PC-9 (cell line): Measurements from ENCODE around the gene SPSB4.

Source experiments
- CTCF ChIP-seq: fragments of 200-600 bp; sonication (generic); conservative IDR thresholded peaks from 2 replicates; pipeline ENCODE4 v1.6.1; 2017; ENCODE audit warnings: mixed run types, antibody characterized with exemption, mild to moderate bottlenecking, moderate library complexity
- EZH2 ChIP-seq: fragments of 200-600 bp; sonication (generic); IDR thresholded peaks from 2 replicates; pipeline ENCODE4 v1.8.0; 2017; ENCODE audit warnings: antibody characterized with exemption, low read depth

DNA sequence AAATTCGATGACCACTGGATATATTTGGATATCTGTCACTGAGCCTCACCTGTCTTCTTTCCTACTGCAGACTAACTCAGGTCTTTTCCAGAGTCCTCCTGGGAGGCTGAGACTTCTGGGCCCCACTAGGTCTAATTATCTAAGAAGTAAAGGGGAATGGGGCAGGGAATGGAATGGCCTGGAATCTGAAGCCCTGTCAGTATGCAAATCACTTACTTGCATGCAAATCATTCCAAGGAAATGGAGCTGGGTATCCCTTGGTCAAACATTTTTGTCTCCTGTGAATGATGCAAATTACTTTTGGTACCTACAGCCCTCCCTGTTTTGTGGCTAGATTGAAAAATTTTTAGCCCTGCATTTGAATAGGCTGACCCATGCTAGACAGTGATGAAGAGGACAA, 5.3 kb upstream of the SPSB4 start:
- TF ChIP-seq CTCF (no peak), EZH2 (no peak)
